CD14-positive monocyte (primary cell): ENCODE measurements around the gene SCMH1. TPM values are rescaled to one million over a fixed set of nuclear protein-coding genes. Genes with fewer than 3 reads are reported as not detected.

ENCODE experiments used
- DNase-seq, 3 donors: peaks; one replicate each; pipeline ENCODE4 v3.0.0-alpha.2; 2011 to 2022
- H2AFZ ChIP-seq: 2 replicates; pipeline ENCODE4 v1.6.0; 2012; ENCODE audit warnings: mild to moderate bottlenecking, low read depth, low read length, inconsistent platforms; ENCODE audit not compliant: insufficient read depth, poor library complexity, severe bottlenecking
- H3K27ac ChIP-seq, 2 donors: 1 replicate in 1 of 2; 2 replicates in 1 of 2; pipeline ENCODE4 v1.5.1; 2012 to 2013; ENCODE audit warnings: low read length in 2 of 2, control low read depth in 1 of 2, inconsistent platforms in 1 of 2, low read depth in 1 of 2, mild to moderate bottlenecking in 1 of 2
- H3K27me3 ChIP-seq, 2 donors: one replicate each; pipeline versions ENCODE4 v1.6.0 to v1.6.1; 2011 to 2013; ENCODE audit warnings: low read length in 2 of 2; ENCODE audit not compliant: control insufficient read depth in 2 of 2, insufficient read depth in 2 of 2
- H3K36me3 ChIP-seq, 2 donors: replicated peaks in 1 of 2; 1 replicate in 1 of 2; 2 replicates in 1 of 2; pipeline versions ENCODE4 v1.5.1 to v1.6.1; 2012 to 2013; ENCODE audit warnings: low read length in 2 of 2, control low read depth in 1 of 2, inconsistent platforms in 1 of 2, mild to moderate bottlenecking in 1 of 2; ENCODE audit not compliant: insufficient read depth in 2 of 2, control insufficient read depth in 1 of 2
- H3K4me1 ChIP-seq, 2 donors: 1 replicate in 1 of 2; 2 replicates in 1 of 2; pipeline versions ENCODE4 v1.5.1 to v1.6.1; 2012 to 2013; ENCODE audit warnings: low read length in 2 of 2, control low read depth in 1 of 2, inconsistent platforms in 1 of 2, mild to moderate bottlenecking in 1 of 2, moderate library complexity in 1 of 2; ENCODE audit not compliant: insufficient read depth in 2 of 2, control insufficient read depth in 1 of 2
- H3K4me2 ChIP-seq: replicated peaks from 2 replicates; pipeline ENCODE3; 2012; ENCODE audit warnings: low read length, moderate library complexity, mild to moderate bottlenecking; ENCODE audit not compliant: poor library complexity, severe bottlenecking; ENCODE audit errors: extremely low read depth
- H3K4me3 ChIP-seq, 3 experiments: fragments of 200-600 bp in 1 of 3; sonication (generic) in 1 of 3; replicated peaks in 1 of 3; 1 replicate in 2 of 3; 2 replicates in 1 of 3; pipeline ENCODE4 v1.5.1; 2011 to 2013; ENCODE audit warnings: low read length in 3 of 3, mild to moderate bottlenecking in 3 of 3, control low read depth in 2 of 3, low read depth in 2 of 3, inconsistent platforms in 1 of 3, moderate library complexity in 1 of 3
- H3K79me2 ChIP-seq: 2 replicates; pipeline ENCODE4 v1.6.0; 2012; ENCODE audit warnings: mild to moderate bottlenecking, control low read depth, inconsistent platforms, low read length, moderate library complexity; ENCODE audit not compliant: insufficient read depth
- H3K9ac ChIP-seq: 2 replicates; pipeline ENCODE4 v1.6.0; 2017; ENCODE audit warnings: low read length, mild to moderate bottlenecking; ENCODE audit not compliant: insufficient read depth, poor library complexity, severe bottlenecking
- H3K9me3 ChIP-seq, 2 donors: replicated peaks in 1 of 2; 1 replicate in 1 of 2; 2 replicates in 1 of 2; pipeline versions ENCODE4 v1.5.1 to v1.6.1; 2012 to 2013; ENCODE audit warnings: low read length in 2 of 2, control low read depth in 1 of 2; ENCODE audit not compliant: control insufficient read depth in 1 of 2, insufficient read depth in 1 of 2
- H4K20me1 ChIP-seq: 2 replicates; pipeline ENCODE4 v1.6.0; 2012; ENCODE audit warnings: mild to moderate bottlenecking, low read length, control low read depth, moderate library complexity; ENCODE audit not compliant: insufficient read depth
- H3K27ac Mint-ChIP-seq, 7 donors: one replicate each; pipeline ENCODE4 v1.8.0; 2020; ENCODE audit warnings: mild to moderate bottlenecking in 7 of 7, mixed read lengths in 7 of 7, moderate library complexity in 6 of 7, inconsistent platforms in 2 of 7
- H3K27me3 Mint-ChIP-seq, 3 donors: one replicate each; pipeline ENCODE4 v1.8.0; 2021 to 2022; ENCODE audit warnings: low read depth in 3 of 3, mild to moderate bottlenecking in 3 of 3, mixed read lengths in 3 of 3, moderate library complexity in 3 of 3, inconsistent platforms in 1 of 3
- H3K36me3 Mint-ChIP-seq, 2 donors: one replicate each; pipeline ENCODE4 v1.8.0; 2020; ENCODE audit warnings: mixed read lengths in 2 of 2, inconsistent platforms in 1 of 2, mild to moderate bottlenecking in 1 of 2
- H3K4me1 Mint-ChIP-seq: one replicate; pipeline ENCODE4 v1.8.0; 2020; ENCODE audit warnings: mild to moderate bottlenecking, mixed read lengths
- H3K4me3 Mint-ChIP-seq, 2 donors: one replicate each; pipeline ENCODE4 v1.8.0; 2020; ENCODE audit warnings: mild to moderate bottlenecking in 2 of 2, mixed read lengths in 2 of 2, moderate library complexity in 1 of 2
- H3K9me3 Mint-ChIP-seq, 7 donors: one replicate each; pipeline ENCODE4 v1.8.0; 2020 to 2022; ENCODE audit warnings: mixed read lengths in 7 of 7, mild to moderate bottlenecking in 6 of 7, moderate library complexity in 6 of 7, inconsistent platforms in 2 of 7
- WGBS: methylation state at CpG from one replicate; pipeline ENCODE4 v1.1.5; 2013; ENCODE audit warnings: missing lambda C conversion rate; ENCODE audit not compliant: insufficient coverage; 5-methylcytosine and 5-hydroxymethylcytosine counted together
- intact Hi-C, 2 donors: fragments of 100-400 bp; cut with micrococcal nuclease; formaldehyde crosslinking; loops; one replicate each; pipeline versions ENCODE4 v1.15.0 to v1.15.1; 2023
- polyA plus RNA-seq, 3 donors: library from polyadenylated mRNA; depleted of rRNA in 1 of 3; unstranded in 2 of 3; stranded (reverse) in 1 of 3; fragments of 300-500 nt in 2 of 3; fragments of >200 nt in 1 of 3; fragmentation: Illumina TruSeq in 2 of 3; gene quantifications; 1 replicate in 2 of 3; 2 replicates in 1 of 3; pipeline ENCODE4 v1.2.3, GENCODE V29; 2012 to 2021
- TF ChIP-seq, protein P1 (sequence below): fragments of 200-600 bp; IDR thresholded peaks from one replicate; pipeline ENCODE4 v1.8.0; 2022; ENCODE audit warnings: antibody characterized with exemption, mild to moderate bottlenecking

Gene SCMH1
- polyA plus RNA-seq, 3 donors, result 0.66 to 12.7 (median 0.74) TPM

DNA sequence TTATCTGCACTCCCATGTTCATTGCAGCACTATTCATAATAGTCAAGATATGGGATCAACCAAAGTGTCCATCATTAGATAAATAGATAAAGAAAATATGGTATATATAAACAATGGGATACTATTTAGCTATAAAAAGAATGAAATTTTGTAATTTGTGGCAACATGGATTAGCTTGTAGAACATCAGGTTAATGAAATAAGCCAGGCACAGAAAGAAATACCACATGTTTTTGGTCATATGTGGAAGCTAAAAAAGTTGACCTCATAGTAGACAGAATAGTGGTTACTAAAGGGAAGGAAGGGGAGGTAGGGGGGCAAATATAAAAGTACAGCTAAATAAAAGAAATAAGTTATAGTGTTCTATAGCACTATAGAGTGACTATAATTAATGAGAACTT lies 68.5 kb downstream of the SCMH1 start:
- H3K4me3 Mint-ChIP-seq, result no peak overlapping the region
- TF ChIP-seq, protein P1, sequence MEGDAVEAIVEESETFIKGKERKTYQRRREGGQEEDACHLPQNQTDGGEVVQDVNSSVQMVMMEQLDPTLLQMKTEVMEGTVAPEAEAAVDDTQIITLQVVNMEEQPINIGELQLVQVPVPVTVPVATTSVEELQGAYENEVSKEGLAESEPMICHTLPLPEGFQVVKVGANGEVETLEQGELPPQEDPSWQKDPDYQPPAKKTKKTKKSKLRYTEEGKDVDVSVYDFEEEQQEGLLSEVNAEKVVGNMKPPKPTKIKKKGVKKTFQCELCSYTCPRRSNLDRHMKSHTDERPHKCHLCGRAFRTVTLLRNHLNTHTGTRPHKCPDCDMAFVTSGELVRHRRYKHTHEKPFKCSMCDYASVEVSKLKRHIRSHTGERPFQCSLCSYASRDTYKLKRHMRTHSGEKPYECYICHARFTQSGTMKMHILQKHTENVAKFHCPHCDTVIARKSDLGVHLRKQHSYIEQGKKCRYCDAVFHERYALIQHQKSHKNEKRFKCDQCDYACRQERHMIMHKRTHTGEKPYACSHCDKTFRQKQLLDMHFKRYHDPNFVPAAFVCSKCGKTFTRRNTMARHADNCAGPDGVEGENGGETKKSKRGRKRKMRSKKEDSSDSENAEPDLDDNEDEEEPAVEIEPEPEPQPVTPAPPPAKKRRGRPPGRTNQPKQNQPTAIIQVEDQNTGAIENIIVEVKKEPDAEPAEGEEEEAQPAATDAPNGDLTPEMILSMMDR, result no peak
- H3K27ac Mint-ChIP-seq, result no peak overlapping the region
- peaks cover 10 to 21% of the 10 kb centered on the region in 2 donors for H3K9me3 ChIP-seq
- no peak overlapping the region for H3K27ac ChIP-seq
- no peaks in the 10 kb centered on the region for H3K27me3 ChIP-seq
- no peak overlapping the region for H3K9ac ChIP-seq
- DNase-seq, result no peak
- intact Hi-C loops, result no loop called here
- H3K4me2 ChIP-seq, result no peak overlapping the region
- H3K9me3 Mint-ChIP-seq, result peaks cover 22 to 42% (median 34%) of the 10 kb centered on the region in 7 donors
- no peak overlapping the region for H3K4me3 ChIP-seq
- H3K4me1 ChIP-seq, result peaks cover 0 to 10% of the 10 kb centered on the region in 2 donors
- H3K27me3 Mint-ChIP-seq, result peaks cover 0 to 2% (median 0%) of the 10 kb centered on the region in 3 donors
- H3K4me1 Mint-ChIP-seq, result peaks cover 5% of the 10 kb centered on the region
- H3K36me3 ChIP-seq, result peaks cover 0 to 19% of the 10 kb centered on the region in 2 donors
- no peak overlapping the region for H2AFZ ChIP-seq
- no peaks in the 10 kb centered on the region for H4K20me1 ChIP-seq
- no peaks in the 10 kb centered on the region for H3K79me2 ChIP-seq
- H3K36me3 Mint-ChIP-seq, result peaks cover 29 to 47% of the 10 kb centered on the region in 2 donors

DNA sequence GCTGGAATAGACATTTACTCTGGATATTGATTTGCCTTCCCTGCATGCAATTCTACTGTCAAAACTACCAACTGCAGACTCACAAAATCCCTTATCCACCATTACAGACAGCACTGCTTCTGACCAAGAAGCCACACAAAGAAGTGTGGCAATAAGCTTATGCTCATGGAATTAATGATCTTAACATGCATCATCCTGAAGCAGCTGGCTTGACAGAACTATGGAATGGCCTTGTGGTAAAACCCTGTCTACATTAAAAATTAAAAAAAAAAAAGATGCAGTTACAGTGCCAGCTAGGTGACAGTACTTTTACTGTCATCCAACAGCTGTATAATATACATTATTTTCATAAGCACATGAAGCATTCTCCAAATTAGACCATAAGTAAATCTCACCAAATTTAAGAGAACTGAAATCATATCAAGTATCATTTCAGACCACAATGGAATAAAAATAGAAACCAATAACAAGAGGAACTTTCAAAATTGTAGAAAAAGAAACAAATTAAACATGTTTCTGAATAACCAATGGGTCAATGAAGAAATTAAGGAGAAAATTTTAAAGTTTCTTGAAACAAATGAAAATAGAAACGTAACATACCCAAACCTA lies 70.7 kb downstream of the SCMH1 start:
- H3K4me1 ChIP-seq, result peaks cover 0 to 10% of the 10 kb centered on the region in 2 donors
- H3K4me2 ChIP-seq, result no peak overlapping the region
- no peak for DNase-seq
- H3K9me3 ChIP-seq, result peaks cover 18 to 33% of the 10 kb centered on the region in 2 donors
- H3K27ac Mint-ChIP-seq, result no peak overlapping the region
- no peaks in the 10 kb centered on the region for H3K27me3 ChIP-seq
- no peak overlapping the region for H2AFZ ChIP-seq
- no peak overlapping the region for H3K27ac ChIP-seq
- WGBS, result no CpG with 5 or more reads among the region's 1 CpG
- H3K79me2 ChIP-seq, result no peaks in the 10 kb centered on the region
- peaks cover 23 to 43% (median 35%) of the 10 kb centered on the region in 7 donors for H3K9me3 Mint-ChIP-seq
- intact Hi-C loops, result no loop called here
- no peak overlapping the region for H3K9ac ChIP-seq
- peaks cover 0 to 3% (median 0%) of the 10 kb centered on the region in 3 donors for H3K27me3 Mint-ChIP-seq
- TF ChIP-seq, protein P1, result no peak
- peaks cover 5% of the 10 kb centered on the region for H3K4me1 Mint-ChIP-seq
- no peak overlapping the region for H3K4me3 Mint-ChIP-seq
- H3K36me3 Mint-ChIP-seq, result peaks cover 30 to 44% of the 10 kb centered on the region in 2 donors
- H4K20me1 ChIP-seq, result no peaks in the 10 kb centered on the region
- H3K36me3 ChIP-seq, result peaks cover 0 to 21% of the 10 kb centered on the region in 2 donors
- no peak overlapping the region for H3K4me3 ChIP-seq
